ENCODE results near the gene TMEM88.

- TF ChIP-seq, protein P1, sequence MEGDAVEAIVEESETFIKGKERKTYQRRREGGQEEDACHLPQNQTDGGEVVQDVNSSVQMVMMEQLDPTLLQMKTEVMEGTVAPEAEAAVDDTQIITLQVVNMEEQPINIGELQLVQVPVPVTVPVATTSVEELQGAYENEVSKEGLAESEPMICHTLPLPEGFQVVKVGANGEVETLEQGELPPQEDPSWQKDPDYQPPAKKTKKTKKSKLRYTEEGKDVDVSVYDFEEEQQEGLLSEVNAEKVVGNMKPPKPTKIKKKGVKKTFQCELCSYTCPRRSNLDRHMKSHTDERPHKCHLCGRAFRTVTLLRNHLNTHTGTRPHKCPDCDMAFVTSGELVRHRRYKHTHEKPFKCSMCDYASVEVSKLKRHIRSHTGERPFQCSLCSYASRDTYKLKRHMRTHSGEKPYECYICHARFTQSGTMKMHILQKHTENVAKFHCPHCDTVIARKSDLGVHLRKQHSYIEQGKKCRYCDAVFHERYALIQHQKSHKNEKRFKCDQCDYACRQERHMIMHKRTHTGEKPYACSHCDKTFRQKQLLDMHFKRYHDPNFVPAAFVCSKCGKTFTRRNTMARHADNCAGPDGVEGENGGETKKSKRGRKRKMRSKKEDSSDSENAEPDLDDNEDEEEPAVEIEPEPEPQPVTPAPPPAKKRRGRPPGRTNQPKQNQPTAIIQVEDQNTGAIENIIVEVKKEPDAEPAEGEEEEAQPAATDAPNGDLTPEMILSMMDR (conservative IDR thresholded peaks at IDR 0.05 in 1 of 2, IDR thresholded peaks at IDR 0.05 in 1 of 2; ENCODE audit: low read depth in 1 of 2, low read length in 2 of 2): no peak
- TF ChIP-seq EZH2 (IDR thresholded peaks at IDR 0.05; ENCODE audit: low read length, missing control alignments): peak; percentile 40
Measured at GRCh38 chr17:7816926-7817642, 37.8 kb upstream of the TMEM88 start.

All from fibroblast of lung (primary cell).